Skeletal muscle satellite cell (primary cell): ENCODE results near the gene GLI1.

Experiments
- H3K27me3 ChIP-seq: 2 replicates; pipeline ENCODE4 v1.7.0; 2013; ENCODE audit warnings: low read length; ENCODE audit not compliant: control insufficient read depth, insufficient read depth
- H3K36me3 ChIP-seq: 2 replicates; pipeline ENCODE4 v1.7.0; 2013; ENCODE audit warnings: mild to moderate bottlenecking, control low read depth, low read length; ENCODE audit not compliant: insufficient read depth
- H3K4me1 ChIP-seq: 2 replicates; pipeline ENCODE4 v1.7.0; 2013; ENCODE audit warnings: low read length; ENCODE audit not compliant: control insufficient read depth, insufficient read depth
- H3K4me2 ChIP-seq: 2 replicates; pipeline ENCODE4 v1.7.0; 2013; ENCODE audit warnings: mild to moderate bottlenecking, low read length
- H3K4me3 ChIP-seq: 2 replicates; pipeline ENCODE4 v1.7.0; 2013; ENCODE audit warnings: low read length
- H3K9ac ChIP-seq: 2 replicates; pipeline ENCODE4 v1.7.0; 2013; ENCODE audit warnings: mild to moderate bottlenecking, low read depth, low read length, moderate library complexity
- H3K9me3 ChIP-seq: replicated peaks from 2 replicates; pipeline ENCODE4 v1.7.0; 2013; ENCODE audit warnings: mild to moderate bottlenecking, control low read depth, low read length

The GLI1 gene

DNA sequence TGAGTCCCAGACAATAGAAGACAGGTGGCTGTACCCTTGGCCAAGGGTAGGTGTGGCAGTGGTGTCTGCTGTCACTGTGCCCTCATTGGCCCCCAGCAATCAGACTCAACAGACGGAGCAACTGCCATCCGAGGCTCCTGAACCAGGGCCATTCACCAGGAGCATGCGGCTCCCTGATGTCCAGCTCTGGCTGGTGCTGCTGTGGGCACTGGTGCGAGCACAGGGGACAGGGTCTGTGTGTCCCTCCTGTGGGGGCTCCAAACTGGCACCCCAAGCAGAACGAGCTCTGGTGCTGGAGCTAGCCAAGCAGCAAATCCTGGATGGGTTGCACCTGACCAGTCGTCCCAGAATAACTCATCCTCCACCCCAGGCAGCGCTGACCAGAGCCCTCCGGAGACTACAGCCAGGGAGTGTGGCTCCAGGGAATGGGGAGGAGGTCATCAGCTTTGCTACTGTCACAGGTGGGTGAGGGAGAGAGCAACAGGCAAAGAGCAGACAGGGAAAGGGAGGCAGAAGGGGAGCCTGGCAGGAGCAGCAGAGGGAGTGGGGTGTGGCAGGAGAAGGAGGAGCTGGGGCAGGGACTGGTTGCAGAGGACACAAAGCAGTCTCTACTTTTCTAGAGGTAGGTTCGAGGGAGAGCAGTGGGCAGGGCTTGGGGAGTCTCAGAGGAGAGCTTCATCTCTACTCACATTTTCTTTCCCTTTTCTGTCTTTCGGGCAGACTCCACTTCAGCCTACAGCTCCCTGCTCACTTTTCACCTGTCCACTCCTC is 4.0 kb upstream of the GLI1 start:
- no peak overlapping the region for H3K9ac ChIP-seq
- peaks cover 39% of the 10 kb centered on the region for H3K4me1 ChIP-seq
- no peaks in the 10 kb centered on the region for H3K36me3 ChIP-seq
- no peaks in the 10 kb centered on the region for H3K27me3 ChIP-seq
- no peak overlapping the region for H3K4me3 ChIP-seq
- H3K4me2 ChIP-seq = no peak overlapping the region
- no peaks in the 10 kb centered on the region for H3K9me3 ChIP-seq

DNA sequence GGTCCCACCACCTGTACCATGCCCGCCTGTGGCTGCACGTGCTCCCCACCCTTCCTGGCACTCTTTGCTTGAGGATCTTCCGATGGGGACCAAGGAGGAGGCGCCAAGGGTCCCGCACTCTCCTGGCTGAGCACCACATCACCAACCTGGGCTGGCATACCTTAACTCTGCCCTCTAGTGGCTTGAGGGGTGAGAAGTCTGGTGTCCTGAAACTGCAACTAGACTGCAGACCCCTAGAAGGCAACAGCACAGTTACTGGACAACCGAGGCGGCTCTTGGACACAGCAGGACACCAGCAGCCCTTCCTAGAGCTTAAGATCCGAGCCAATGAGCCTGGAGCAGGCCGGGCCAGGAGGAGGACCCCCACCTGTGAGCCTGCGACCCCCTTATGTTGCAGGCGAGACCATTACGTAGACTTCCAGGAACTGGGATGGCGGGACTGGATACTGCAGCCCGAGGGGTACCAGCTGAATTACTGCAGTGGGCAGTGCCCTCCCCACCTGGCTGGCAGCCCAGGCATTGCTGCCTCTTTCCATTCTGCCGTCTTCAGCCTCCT is 3.4 kb upstream of the GLI1 start:
- Histone ChIP-seq H3K36me3 (no peaks in the 10 kb centered on the region), H3K4me3 (no peak overlapping the region), H3K9me3 (no peaks in the 10 kb centered on the region), H3K4me2 (no peak overlapping the region), H3K27me3 (no peaks in the 10 kb centered on the region), H3K4me1 (peaks cover 42% of the 10 kb centered on the region), H3K9ac (no peak overlapping the region)

DNA sequence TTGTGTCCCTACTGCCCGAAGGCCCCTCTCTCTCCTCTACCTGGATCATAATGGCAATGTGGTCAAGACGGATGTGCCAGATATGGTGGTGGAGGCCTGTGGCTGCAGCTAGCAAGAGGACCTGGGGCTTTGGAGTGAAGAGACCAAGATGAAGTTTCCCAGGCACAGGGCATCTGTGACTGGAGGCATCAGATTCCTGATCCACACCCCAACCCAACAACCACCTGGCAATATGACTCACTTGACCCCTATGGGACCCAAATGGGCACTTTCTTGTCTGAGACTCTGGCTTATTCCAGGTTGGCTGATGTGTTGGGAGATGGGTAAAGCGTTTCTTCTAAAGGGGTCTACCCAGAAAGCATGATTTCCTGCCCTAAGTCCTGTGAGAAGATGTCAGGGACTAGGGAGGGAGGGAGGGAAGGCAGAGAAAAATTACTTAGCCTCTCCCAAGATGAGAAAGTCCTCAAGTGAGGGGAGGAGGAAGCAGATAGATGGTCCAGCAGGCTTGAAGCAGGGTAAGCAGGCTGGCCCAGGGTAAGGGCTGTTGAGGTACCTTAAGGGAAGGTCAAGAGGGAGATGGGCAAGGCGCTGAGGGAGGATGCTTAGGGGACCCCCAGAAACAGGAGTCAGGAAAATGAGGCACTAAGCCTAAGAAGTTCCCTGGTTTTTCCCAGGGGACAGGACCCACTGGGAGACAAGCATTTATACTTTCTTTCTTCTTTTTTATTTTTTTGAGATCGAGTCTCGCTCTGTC is 2.7 kb upstream of the GLI1 start:
- Histone ChIP-seq H3K9me3 (no peaks in the 10 kb centered on the region), H3K9ac (no peak overlapping the region), H3K4me3 (no peak overlapping the region), H3K36me3 (no peaks in the 10 kb centered on the region), H3K4me1 (peaks cover 41% of the 10 kb centered on the region), H3K27me3 (no peaks in the 10 kb centered on the region), H3K4me2 (no peak overlapping the region)

DNA sequence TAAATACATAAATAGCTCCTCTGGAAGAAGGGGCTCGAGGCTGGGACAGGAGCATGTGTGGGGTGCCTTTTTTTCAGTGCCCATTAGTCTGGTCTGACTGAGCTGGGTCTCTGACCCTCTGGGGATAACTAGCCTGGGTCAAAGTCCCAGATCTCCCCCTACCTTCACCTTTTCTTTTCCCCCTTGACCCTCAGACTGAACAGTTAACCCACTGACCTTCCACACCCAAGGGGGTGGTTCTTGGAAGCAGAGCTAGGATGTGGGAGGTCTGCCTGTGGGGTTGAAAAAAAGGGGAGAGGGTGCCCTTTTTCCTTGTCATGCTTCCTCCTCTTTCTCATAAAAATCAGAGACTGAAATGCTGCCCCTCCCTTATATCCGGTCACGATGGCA is 925 bp upstream of the GLI1 start:
- peak overlapping the region; percentile 77 for H3K9ac ChIP-seq
- H3K4me1 ChIP-seq = peaks cover 37% of the 10 kb centered on the region

DNA sequence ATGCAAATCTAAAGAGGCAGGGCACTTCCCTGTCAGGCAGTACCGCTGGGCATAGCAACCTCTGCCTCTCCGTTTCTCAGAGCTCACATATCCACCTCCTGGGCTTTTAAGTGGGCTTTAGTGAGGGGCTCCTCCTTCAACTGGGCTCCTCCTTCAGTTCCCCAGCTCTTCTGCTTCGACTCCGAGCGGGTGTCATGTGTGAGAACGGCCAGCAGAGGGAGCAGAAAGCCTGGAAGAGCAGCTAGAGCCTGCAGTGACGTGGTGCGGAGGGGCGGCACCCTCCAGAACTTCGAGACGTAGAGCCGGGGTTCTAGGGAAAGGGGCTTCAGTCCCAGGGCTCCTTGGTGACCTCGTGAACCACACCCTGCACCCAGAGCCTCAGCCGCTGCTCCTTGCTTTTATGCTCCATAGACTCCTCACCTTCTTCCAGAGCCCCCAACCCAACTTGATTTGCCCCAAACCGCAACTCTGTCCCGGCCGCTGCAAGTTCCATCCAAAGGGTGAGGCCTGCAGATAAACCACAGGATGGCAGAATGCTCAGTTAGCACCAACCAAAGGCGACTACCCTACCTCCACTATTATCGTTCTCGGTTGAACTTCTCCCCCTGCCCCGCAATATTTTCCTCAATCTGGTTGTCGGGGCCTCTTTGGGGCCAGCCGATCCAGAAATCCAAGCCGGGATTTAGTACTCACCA is 383 bp upstream of the GLI1 start:
- Histone ChIP-seq H3K4me1 (peaks cover 37% of the 10 kb centered on the region), H3K27me3 (no peaks in the 10 kb centered on the region), H3K4me2 (peak overlapping the region; percentile 96), H3K4me3 (peak overlapping the region; percentile 78), H3K36me3 (no peaks in the 10 kb centered on the region), H3K9me3 (no peaks in the 10 kb centered on the region), H3K9ac (peak overlapping the region; percentile 77)

More for the DNA sequence above, 925 bp upstream of the GLI1 start:
- Histone ChIP-seq H3K36me3 (no peaks in the 10 kb centered on the region), H3K27me3 (no peaks in the 10 kb centered on the region), H3K4me3 (peak overlapping the region; percentile 78), H3K9me3 (no peaks in the 10 kb centered on the region), H3K4me2 (peak overlapping the region; percentile 96)

DNA sequence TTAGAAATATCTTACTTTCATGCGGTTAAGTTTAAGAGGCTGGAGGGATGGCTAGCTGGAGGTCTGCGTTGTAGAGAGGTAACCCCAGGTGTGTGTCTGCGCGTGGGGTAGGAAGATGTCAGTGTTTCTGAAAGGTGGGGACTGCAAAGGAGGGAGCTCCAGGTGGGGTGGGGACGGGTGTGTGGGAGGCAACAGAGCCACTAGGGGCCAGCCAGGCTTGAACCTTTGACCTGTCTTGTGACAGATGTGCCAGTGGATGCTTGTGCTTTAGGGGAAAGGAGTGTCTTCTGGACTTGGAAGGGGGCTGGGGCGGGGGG is 841 bp downstream of the GLI1 start:
- Histone ChIP-seq H3K4me3 (peak overlapping the region; percentile 87), H3K36me3 (no peaks in the 10 kb centered on the region), H3K9ac (no peak overlapping the region), H3K4me2 (peak overlapping the region; percentile 99), H3K9me3 (no peaks in the 10 kb centered on the region), H3K27me3 (peaks cover 7% of the 10 kb centered on the region), H3K4me1 (peaks cover 27% of the 10 kb centered on the region)

DNA sequence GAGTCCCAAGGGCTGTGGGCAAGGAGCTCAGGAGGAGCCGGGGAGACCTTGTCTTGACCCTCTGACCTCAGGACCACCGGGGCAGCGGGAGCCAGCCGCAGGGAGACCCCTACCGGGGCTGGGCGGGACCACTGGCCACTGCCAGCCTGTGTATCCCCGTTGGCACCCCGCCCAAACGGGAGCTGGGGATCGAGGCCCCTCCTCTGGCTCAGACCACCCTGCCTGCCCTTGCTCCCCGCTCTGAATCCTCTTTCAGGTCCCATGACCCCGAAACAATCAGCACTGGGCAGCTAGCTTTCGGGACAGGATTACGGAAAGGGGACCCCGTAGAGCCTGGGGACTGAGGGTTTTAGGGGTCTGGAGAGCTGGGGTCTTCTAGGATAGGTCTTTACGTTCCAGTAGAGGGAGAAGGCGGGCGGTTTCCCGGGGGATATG is 1.3 kb downstream of the GLI1 start:
- H3K9me3 ChIP-seq = no peaks in the 10 kb centered on the region
- H3K36me3 ChIP-seq = no peaks in the 10 kb centered on the region
- H3K27me3 ChIP-seq = peaks cover 10% of the 10 kb centered on the region
- H3K9ac ChIP-seq = peak overlapping the region; percentile 5
- H3K4me1 ChIP-seq = peaks cover 25% of the 10 kb centered on the region
- H3K4me2 ChIP-seq = peak overlapping the region; percentile 99
- peak overlapping the region; percentile 87 for H3K4me3 ChIP-seq

DNA sequence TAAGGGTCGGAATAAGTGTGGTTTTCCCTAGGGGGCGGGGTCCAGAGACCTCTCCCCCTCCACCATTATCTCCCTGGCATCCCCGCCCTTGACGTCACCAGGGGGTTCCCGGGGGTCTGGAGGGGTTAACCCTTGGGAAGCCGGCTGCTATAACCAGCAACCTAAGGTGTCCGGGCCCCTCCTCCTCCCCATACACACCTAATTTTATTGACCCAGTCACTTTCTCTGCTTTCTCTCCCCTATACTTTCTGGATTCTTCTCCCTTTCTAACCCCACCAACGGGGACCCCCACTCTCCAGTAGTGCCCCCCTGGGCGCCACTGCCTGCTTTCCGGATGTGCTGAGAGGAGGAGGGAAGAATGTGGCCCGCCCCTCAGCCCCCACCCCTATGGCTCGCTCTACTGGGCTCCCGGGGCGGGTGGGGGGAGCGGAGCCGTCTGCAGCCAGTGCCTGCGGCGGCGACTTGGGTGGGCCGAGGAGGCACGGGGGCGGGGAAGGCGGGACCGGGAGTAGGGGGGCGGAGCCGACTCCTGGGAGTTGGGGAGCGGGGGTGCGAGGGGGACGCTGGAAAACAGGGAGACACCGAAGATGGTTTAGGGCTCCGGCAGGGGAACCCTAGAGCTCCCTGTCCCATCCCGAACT is 1.8 kb downstream of the GLI1 start:
- Histone ChIP-seq H3K4me2 (peak overlapping the region; percentile 99), H3K36me3 (no peaks in the 10 kb centered on the region), H3K27me3 (peaks cover 10% of the 10 kb centered on the region), H3K4me1 (peaks cover 25% of the 10 kb centered on the region), H3K9me3 (no peaks in the 10 kb centered on the region), H3K9ac (peak overlapping the region; percentile 70), H3K4me3 (peak overlapping the region; percentile 87)

DNA sequence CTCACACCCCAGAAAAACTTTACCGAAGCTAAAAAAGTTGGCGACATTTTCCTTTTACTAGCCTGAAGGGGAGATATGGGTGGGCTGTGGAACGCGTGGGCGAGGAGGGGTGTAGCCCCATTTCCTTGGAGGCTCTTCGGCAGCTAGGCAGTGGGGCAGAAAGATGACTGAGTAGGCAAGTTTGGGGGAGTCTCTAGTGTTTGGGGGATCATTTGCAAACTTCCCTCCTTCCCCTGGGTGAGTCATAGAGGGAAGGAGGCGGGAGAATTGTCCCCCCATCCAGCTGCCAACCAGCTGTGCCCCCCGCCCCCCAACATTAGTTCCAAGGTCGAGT is 2.3 kb downstream of the GLI1 start:
- peak overlapping the region; percentile 70 for H3K9ac ChIP-seq
- peaks cover 25% of the 10 kb centered on the region for H3K4me1 ChIP-seq

DNA sequence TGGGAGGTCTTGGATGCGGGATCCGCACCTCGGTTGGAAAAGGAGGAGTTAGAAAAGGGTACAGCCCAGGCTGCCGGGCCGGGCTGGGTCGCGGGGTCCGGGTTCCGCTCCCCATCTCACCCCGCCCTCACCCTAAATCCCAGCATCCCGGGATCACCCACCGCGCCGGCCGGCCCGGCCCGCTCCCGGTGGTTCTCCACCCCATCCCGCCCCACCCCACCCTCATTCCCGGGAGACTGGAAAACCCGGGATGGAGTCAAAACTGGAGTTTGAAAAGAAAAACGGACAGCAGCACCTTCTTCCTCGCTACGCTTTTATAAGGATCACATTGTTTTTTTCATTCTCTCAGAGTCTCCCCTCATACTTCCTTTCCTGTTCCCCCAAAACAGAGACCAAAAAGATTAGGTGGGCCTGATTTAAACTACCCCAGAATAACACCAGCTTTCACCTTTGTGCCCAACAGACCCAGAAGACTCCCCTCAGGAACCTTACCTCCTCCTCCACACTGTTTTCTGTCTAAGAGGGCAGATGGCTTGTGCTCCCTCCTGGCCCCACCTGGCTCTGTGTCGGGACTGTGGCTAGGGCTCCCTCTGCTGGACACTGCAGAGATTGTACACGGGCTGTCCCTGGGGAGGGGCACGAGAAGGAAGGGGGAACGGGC is 2.8 kb downstream of the GLI1 start:
- peak overlapping the region; percentile 87 for H3K4me3 ChIP-seq
- H3K4me2 ChIP-seq = peak overlapping the region; percentile 99
- no peaks in the 10 kb centered on the region for H3K36me3 ChIP-seq
- H3K9ac ChIP-seq = peak overlapping the region; percentile 70
- H3K27me3 ChIP-seq = peaks cover 12% of the 10 kb centered on the region
- peaks cover 25% of the 10 kb centered on the region for H3K4me1 ChIP-seq
- no peaks in the 10 kb centered on the region for H3K9me3 ChIP-seq

More for the DNA sequence above, 2.3 kb downstream of the GLI1 start:
- Histone ChIP-seq H3K4me2 (peak overlapping the region; percentile 99), H3K4me3 (peak overlapping the region; percentile 87), H3K9me3 (no peaks in the 10 kb centered on the region), H3K36me3 (no peaks in the 10 kb centered on the region), H3K27me3 (peaks cover 10% of the 10 kb centered on the region)

DNA sequence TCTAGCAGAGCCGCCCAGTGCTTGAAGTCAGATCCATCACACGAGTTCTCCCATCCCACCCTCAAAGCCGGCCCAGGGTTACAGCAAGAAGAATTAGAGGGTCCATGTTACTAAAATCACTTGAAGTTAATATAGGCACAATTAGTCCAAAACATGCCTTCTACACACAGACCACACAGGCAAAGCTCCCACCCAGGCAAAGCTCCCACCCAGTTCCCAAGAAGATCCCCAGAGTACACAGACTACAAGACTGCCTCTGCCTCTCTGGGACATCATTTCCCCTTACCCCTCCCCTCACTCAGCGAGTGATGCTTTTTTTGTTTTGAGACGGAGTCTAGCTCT is 3.3 kb downstream of the GLI1 start:
- peaks cover 17% of the 10 kb centered on the region for H3K27me3 ChIP-seq
- H3K4me3 ChIP-seq = no peak overlapping the region
- H3K9me3 ChIP-seq = no peaks in the 10 kb centered on the region
- peak overlapping the region; percentile 99 for H3K4me2 ChIP-seq
- H3K36me3 ChIP-seq = no peaks in the 10 kb centered on the region
- H3K9ac ChIP-seq = no peak overlapping the region
- H3K4me1 ChIP-seq = peaks cover 22% of the 10 kb centered on the region
